ENCODE measurements around the gene GMNN. TPM values are rescaled to one million over a fixed set of nuclear protein-coding genes. Genes with fewer than 3 reads are reported as not detected.
A peak's percentile ranks its signal among the peaks of the same experiment; 100 is the strongest.

GMNN gene
- total RNA-seq, 1 experiment from 2014 or later: 44.6 TPM

- no TSS peak for BruUV-seq (replicated peaks)
- Histone ChIP-seq H3K4me2 (ENCODE audit: low read length) (peak overlapping the region; percentile 37), H3K27ac (ENCODE audit: low read length) (peak overlapping the region; percentile 63), H3K4me3 (ENCODE audit: low read length) (no peak overlapping the region), H2AFZ (ENCODE audit: low read length) (no peak overlapping the region), H3K27me3 (ENCODE audit: low read length) (no peaks in the 10 kb centered on the region), H3K9me3 (ENCODE audit: low read length) (no peaks in the 10 kb centered on the region), H3K9me2 (replicated peaks; ENCODE audit: low read length) (no peaks in the 10 kb centered on the region), H3K9ac (ENCODE audit: low read length) (peak overlapping the region; percentile 4; the same call in 1 of the 2 replicates), H3K4me1 (ENCODE audit: insufficient read depth, low read length) (peaks cover 18% of the 10 kb centered on the region), H3K79me2 (ENCODE audit: low read length) (no peaks in the 10 kb centered on the region), H3K36me3 (ENCODE audit: low read depth, low read length) (no peaks in the 10 kb centered on the region), H4K20me1 (ENCODE audit: low read length) (no peaks in the 10 kb centered on the region), H3F3A (ENCODE audit: low read length, unreplicated experiment) (no peaks in the 10 kb centered on the region)
- intact Hi-C loops (cut with micrococcal nuclease): no loop called here
- CTCF ChIA-PET: no interaction called here
- TF ChIP-seq CTCF (conservative IDR thresholded peaks at IDR 0.05; ENCODE audit: low read depth, low read length): no peak
- no peak for TF ChIP-seq EZH2phosphoT487 (IDR thresholded peaks at IDR 0.05; ENCODE audit: borderline replicate concordance, low read length)
- no peak for TF ChIP-seq EZH2 (IDR thresholded peaks at IDR 0.05; ENCODE audit: low read length, unreplicated experiment)
- ATAC-seq (no peak; the same call in 1 of the 2 replicates), DNase-seq (peak; percentile 37)
- POLR2A ChIA-PET (ENCODE audit: unreplicated experiment): no interaction called here
Measured at GRCh38 chr6:24802271-24803059, 27.7 kb downstream of the GMNN start.

- H3F3A ChIP-seq (ENCODE audit: low read length, unreplicated experiment): no peaks in the 10 kb centered on the region
- no peaks in the 10 kb centered on the region for H3K9me3 ChIP-seq (ENCODE audit: low read length)
- no peak for DNase-seq
- ChIA-PET CTCF (no interaction called here), POLR2A (ENCODE audit: unreplicated experiment) (interaction anchor here (0.7 kb wide), 1 partner anchor 14 kb away, joined by 3 read pairs; no protein-coding TSS in a partner anchor)
- no TSS peak for BruUV-seq (replicated peaks)
- H3K4me1 ChIP-seq (ENCODE audit: insufficient read depth, low read length): peaks cover 13% of the 10 kb centered on the region
- H3K27ac ChIP-seq (ENCODE audit: low read length): no peak overlapping the region
- no peaks in the 10 kb centered on the region for H3K79me2 ChIP-seq (ENCODE audit: low read length)
- no peaks in the 10 kb centered on the region for H3K36me3 ChIP-seq (ENCODE audit: low read depth, low read length)
- intact Hi-C loops (cut with micrococcal nuclease): no loop called here
- H4K20me1 ChIP-seq (ENCODE audit: low read length): no peaks in the 10 kb centered on the region
- no peaks in the 10 kb centered on the region for H3K27me3 ChIP-seq (ENCODE audit: low read length)
- H3K9me2 ChIP-seq (replicated peaks; ENCODE audit: low read length): no peaks in the 10 kb centered on the region
- no peak for TF ChIP-seq CTCF (conservative IDR thresholded peaks at IDR 0.05; ENCODE audit: low read depth, low read length)
- no peak for TF ChIP-seq EZH2 (IDR thresholded peaks at IDR 0.05; ENCODE audit: low read length, unreplicated experiment)
- no peak for TF ChIP-seq EZH2phosphoT487 (IDR thresholded peaks at IDR 0.05; ENCODE audit: borderline replicate concordance, low read length)
- H3K4me2 ChIP-seq (ENCODE audit: low read length): no peak overlapping the region
- no peak for ATAC-seq
- no peak overlapping the region for H3K9ac ChIP-seq (ENCODE audit: low read length)
- no peak overlapping the region for H2AFZ ChIP-seq (ENCODE audit: low read length)
- H3K4me3 ChIP-seq (ENCODE audit: low read length): no peak overlapping the region
Measured at GRCh38 chr6:24807584-24807983, 32.8 kb downstream of the GMNN start.

- BruUV-seq (replicated peaks): no TSS peak
- Histone ChIP-seq H2AFZ (ENCODE audit: low read length) (no peak overlapping the region), H3K4me3 (ENCODE audit: low read length) (no peak overlapping the region), H4K20me1 (ENCODE audit: low read length) (no peaks in the 10 kb centered on the region), H3K27me3 (ENCODE audit: low read length) (no peaks in the 10 kb centered on the region), H3K9me3 (ENCODE audit: low read length) (no peaks in the 10 kb centered on the region), H3K9ac (ENCODE audit: low read length) (no peak overlapping the region), H3K79me2 (ENCODE audit: low read length) (no peaks in the 10 kb centered on the region), H3K4me2 (ENCODE audit: low read length) (no peak overlapping the region), H3F3A (ENCODE audit: low read length, unreplicated experiment) (no peaks in the 10 kb centered on the region), H3K36me3 (ENCODE audit: low read depth, low read length) (no peaks in the 10 kb centered on the region), H3K27ac (ENCODE audit: low read length) (no peak overlapping the region), H3K4me1 (ENCODE audit: insufficient read depth, low read length) (no peaks in the 10 kb centered on the region), H3K9me2 (replicated peaks; ENCODE audit: low read length) (no peaks in the 10 kb centered on the region)
- no peak for TF ChIP-seq CTCF (conservative IDR thresholded peaks at IDR 0.05; ENCODE audit: low read depth, low read length)
- TF ChIP-seq EZH2phosphoT487 (IDR thresholded peaks at IDR 0.05; ENCODE audit: borderline replicate concordance, low read length): no peak
- TF ChIP-seq EZH2 (IDR thresholded peaks at IDR 0.05; ENCODE audit: low read length, unreplicated experiment): no peak
- ChIA-PET POLR2A (ENCODE audit: unreplicated experiment) (no interaction called here), CTCF (no interaction called here)
- intact Hi-C loops (cut with micrococcal nuclease): no loop called here
- DNase-seq (no peak), ATAC-seq (no peak)
Measured at GRCh38 chr6:24809728-24810127, 35.0 kb downstream of the GMNN start.
